ENCODE results near the gene LKAAEAR1. TPM values are rescaled to one million over a fixed set of nuclear protein-coding genes. Genes with fewer than 3 reads are reported as not detected.
"Not testable (repeated sequence)": the region's sequence is repeated elsewhere in the genome, so short reads cannot be mapped to it uniquely, and the experiment has no call there.

The LKAAEAR1 gene
- total RNA-seq, 1 donor from 2014 or later, result 0.39 TPM

DNA sequence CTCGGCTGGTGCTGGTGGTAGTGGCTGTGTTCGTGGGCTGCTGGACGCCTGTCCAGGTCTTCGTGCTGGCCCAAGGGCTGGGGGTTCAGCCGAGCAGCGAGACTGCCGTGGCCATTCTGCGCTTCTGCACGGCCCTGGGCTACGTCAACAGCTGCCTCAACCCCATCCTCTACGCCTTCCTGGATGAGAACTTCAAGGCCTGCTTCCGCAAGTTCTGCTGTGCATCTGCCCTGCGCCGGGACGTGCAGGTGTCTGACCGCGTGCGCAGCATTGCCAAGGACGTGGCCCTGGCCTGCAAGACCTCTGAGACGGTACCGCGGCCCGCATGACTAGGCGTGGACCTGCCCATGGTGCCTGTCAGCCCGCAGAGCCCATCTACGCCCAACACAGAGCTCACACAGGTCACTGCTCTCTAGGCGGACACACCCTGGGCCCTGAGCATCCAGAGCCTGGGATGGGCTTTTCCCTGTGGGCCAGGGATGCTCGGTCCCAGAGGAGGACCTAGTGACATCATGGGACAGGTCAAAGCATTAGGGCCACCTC lies 14.3 kb upstream of the LKAAEAR1 start:
- DNase-seq, result no peak

DNA sequence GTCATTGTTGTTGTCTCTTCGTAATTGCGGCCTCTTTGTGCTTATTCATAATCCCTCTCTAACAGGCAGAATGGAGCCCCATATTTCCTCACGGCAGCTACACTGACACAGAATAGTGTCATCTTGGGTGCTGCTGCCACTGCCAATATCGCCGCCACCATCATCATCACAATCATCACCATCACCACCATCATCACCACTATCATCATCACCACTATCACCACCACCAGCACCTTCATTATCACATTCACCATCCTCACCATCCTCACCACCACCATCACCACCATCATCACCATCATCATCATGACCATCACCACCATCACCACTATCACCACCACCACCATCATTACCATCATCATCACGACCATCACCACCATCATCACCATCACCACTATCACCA lies 12.3 kb upstream of the LKAAEAR1 start:
- no peak for DNase-seq

DNA sequence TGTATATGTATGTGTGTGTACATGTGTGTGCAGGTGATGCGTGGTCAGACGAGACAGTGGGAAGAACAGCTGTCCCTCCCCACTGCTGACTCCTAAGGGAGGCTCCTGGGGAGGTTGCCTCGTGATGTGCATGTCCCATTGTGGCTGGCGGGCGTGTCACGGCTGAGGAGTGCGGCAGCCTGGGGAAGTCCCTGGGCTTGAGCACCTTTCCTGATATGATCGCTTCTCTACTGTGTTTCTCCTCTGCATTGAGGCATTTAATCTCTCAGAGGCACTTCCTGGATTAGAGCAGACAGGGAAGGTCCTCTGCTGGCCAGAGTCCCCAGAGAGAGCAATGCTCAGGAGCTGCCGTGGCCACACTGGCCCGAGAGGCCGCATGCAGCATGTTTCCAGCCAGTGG lies 11.7 kb upstream of the LKAAEAR1 start:
- DNase-seq, result no peak

DNA sequence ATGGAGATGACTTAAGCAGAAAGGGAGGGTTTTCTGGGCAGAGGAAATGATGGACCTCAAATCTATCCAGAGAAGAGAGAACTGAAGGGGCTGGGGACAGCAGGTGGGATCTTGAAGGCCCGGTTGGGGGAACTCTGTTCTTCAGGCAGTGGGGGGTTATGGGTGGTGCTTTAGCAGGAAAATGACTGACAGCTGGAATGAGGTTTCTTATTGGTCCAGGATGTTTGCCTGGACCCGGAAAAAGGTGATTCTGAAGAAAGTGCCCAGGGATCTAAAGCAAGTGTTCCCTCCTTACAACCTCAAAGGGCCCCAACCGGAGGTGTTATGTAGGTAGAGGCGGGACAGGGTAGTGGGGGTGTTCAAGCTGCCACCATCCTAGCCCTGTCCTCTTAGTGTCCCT lies 11.3 kb upstream of the LKAAEAR1 start:
- no peak for DNase-seq

DNA sequence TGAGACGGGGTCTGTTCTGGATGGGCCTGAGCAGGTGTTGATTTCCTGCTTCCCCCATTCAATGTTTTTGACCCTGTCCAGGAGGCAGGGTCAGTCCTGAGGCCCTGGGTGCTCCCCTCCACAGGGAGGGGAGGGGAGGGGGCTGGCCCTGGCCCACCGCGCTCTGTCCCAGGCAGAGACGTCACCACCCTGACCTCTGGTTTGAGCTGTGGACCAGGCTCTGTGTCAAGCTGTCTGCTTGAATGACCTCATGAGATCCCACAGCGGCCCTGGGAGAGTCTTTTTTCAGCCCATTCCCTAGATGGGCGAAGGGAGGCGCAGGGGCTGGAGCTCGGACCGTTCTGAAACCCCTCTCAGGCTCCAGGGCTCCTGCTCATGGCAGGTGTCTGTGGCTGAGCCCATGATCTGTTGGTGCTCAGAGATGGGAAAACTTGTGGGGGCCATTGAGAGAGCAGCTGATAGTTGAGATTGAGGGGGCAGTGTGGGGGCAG lies 8.9 kb upstream of the LKAAEAR1 start:
- DNase-seq, result no peak

DNA sequence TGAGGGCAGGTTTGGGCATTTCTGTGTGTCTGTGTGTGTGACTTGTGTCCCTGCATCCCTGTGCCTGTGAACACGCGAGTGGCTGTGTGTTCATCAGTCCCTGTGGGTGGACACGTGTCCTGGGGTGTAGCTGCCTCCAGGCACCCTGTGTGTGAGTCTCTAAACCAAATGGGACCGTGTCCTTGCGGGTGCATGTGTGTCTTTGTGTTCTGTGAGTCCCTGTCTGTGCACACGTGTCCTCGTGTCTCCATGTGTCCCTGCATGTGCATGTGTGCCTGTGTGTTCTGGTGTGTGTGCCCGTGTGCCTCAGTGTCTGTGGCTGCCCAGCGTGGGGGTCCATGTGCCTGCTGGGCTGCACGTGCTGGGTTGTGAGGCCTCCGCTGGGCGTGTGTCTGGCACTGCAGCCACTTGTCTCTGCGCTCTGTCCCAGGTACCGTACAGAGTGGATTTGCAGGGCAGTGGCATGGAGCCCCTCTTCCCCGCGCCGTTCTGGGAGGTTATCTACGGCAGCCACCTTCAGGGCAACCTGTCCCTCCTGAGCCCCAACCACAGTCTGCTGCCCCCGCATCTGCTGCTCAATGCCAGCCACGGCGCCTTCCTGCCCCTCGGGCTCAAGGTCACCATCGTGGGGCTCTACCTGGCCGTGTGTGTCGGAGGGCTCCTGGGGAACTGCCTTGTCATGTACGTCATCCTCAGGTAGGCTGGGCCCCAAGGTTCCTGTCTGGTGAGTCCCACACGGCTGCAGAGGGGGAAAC lies 8.2 kb upstream of the LKAAEAR1 start:
- DNase-seq, result no peak

DNA sequence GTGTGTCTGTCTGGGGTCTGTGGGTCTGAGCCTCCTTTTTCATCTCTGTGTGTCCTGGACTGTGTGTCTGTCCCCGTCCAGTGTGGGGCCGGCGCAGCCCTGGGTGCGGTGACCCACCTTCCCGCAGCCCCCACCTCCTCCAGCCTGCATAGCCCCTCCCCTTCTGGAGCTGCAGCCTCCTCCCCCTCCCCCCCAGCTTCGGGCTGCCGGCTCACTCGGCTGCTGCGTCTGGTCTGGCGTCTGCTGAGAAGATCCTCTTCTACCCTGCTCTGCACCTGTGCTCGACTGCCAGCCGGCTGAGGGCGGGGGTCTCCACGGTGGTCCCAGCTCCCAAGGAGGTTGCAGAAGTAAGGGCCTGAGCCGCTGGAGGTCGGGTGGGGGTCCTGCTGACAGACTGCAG lies 7.6 kb upstream of the LKAAEAR1 start:
- no peak for DNase-seq

DNA sequence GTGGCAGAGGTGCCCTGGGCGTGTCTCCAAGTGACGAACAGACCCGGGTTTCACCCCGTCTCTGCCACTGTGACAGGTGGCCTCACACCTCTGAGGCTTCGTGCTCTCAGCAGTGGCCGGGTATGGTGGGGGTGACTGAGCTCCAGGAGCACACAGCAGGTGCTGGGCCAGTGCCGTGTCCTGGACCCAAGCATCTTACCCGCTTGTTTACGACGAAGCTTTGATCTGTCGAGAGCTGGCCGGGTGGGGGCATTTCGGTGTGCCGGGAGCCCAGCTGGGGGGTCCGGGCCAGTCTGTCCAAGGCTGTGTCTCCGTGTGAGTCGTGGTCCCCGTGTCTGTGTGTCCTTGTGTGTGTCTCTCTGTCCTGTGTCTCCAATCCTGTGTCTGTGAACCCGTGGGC lies 7.1 kb upstream of the LKAAEAR1 start:
- no peak for DNase-seq

DNA sequence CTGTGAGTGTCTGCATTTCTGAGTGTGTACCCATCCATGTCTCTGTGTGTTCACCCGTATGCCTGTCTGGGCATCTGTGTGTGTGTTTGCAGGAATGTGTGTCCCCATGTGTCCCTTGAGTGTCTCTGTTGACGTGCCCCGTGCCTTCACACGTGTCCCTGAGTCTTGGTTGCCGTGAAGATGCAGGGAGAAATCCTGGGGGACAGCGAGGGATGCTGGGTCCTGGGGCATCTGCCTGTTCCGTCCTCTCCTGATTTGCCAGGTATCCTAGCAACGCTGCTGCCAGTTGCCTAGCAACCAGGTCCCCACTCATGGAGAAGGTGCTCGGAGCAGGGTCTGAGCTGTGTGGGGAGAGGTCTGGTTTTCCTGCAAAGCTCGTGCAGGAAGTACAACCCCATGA lies 6.0 kb upstream of the LKAAEAR1 start:
- no peak for DNase-seq

DNA sequence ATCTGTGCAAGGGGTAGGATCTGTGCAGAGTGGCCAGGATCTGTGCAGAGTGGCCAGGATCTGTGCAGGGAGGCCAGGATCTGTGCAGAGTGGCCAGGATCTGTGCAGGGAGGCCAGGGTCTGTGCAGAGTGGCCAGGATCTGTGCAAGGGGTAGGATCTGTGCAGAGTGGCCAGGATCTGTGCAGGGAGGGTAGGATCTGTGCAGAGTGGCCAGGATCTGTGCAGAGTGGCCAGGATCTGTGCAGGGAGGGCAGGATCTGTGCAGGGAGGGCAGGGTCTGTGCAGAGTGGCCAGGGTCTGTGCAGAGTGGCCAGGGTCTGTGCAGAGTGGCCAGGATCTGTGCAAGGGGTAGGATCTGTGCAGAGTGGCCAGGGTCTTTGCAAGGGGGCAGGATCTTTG lies 4.4 kb upstream of the LKAAEAR1 start:
- not testable (repeated sequence) for DNase-seq

DNA sequence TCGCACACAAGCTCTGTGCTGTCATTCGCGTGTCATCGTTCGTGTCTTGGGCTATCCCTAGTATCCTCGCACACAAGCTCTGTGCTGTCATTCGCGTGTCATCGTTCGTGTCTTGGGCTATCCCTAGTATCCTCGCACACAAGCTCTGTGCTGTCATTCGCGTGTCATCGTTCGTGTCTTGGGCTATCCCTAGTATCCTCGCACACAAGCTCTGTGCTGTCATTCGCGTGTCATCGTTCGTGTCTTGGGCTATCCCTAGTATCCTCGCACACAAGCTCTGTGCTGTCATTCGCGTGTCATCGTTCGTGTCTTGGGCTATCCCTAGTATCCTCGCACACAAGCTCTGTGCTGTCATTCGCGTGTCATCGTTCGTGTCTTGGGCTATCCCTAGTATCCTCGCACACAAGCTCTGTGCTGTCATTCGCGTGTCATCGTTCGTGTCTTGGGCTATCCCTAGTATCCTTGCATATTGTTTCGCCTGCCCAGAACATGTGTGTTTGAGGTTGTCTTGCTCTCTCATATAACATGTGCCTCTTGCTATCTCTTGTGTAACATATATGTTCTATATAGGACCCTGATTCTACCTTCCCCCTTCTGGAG lies 3.1 kb upstream of the LKAAEAR1 start:
- DNase-seq, result not testable (repeated sequence)

DNA sequence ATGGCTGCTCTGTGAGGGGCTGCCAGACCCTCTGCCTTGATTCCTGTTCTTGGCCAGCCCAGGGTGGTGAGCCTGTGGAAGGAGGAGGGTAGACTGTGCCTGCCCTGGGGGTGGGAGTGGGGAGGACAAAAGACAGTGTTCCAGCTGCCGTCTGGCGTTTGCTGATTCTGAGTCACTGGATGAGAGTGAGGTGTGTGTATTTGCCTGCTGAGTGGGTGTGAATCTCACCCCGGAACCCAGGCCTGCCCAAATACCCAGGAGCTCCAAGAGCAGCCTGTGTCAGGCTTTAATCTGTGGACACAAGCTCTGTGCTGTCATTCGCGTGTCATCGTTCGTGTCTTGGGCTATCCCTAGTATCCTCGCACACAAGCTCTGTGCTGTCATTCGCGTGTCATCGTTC lies 2.6 kb upstream of the LKAAEAR1 start:
- no peak for DNase-seq

DNA sequence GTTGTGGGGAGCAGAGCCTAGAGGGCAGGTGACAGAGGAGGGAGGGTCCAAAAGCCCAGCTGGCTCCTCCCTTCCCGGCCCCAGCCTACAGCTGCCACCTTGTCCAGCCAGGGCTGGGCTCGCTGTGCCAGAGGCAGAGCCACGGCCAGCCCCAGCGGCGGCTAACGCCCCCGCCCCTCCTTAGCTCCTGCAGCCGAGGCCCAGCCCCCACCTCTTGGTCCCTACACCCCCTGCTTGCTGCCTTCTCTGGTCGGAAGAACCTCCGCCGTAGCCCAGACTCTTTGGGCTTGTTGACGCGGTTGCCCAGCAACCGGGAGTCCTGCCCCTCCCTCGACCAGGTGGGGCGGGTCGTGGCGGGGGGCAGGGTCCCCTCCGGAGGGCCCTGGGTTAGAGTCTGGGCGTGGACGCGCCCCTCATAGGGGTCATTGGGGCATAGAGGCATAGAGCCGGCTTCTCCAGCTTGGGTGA lies 521 bp upstream of the LKAAEAR1 start:
- DNase-seq, result no peak

DNA sequence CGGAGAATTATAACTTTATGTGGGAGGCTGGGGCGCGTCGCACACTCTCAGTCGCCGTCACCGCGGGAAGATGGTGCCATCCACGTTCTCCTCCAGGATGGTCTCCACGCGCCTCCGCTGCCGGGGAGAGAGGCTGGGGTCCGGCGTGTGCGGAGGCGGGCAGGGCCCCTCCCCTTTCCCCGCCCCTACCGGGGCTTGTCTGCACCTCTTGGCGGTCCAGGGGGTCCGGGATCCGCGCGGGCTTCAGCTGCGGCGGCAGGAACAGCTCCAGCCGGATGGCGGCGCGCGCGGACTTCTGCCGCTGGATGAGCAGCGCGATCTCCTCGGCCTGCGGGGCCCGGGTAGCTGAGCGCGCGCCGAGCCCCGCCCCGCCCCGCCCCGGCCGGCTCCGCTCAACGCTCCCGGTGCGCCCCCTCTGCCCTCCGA lies 807 bp downstream of the LKAAEAR1 start:
- DNase-seq, result peak; percentile 25

DNA sequence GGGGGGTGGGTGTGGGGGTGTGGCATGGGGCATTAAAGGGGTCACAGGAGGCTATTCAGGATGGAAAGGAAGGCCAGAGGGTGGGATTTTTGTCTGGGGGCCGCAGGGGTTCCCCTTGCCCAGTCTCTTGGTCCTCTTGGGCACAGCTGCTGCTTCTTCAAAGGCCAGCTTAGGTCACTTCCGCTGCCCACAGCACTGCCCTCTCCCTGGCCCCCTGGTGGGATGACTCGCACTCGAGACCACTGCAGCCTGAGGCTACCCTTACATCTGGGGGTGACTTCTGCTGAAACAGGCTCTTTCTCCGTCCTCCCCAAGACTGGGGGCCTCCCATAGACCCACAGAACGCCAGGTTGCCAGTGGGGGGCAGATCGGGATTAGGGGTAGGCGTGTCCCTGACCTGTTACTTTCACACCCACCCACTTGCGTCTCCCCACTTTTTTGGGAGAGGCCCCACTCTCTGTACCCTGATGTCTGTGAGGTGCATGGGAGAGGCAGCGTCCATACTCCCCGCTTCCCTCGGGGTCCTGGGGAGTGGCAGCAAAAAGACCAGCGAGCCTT lies 1.3 kb downstream of the LKAAEAR1 start:
- DNase-seq, result no peak

DNA sequence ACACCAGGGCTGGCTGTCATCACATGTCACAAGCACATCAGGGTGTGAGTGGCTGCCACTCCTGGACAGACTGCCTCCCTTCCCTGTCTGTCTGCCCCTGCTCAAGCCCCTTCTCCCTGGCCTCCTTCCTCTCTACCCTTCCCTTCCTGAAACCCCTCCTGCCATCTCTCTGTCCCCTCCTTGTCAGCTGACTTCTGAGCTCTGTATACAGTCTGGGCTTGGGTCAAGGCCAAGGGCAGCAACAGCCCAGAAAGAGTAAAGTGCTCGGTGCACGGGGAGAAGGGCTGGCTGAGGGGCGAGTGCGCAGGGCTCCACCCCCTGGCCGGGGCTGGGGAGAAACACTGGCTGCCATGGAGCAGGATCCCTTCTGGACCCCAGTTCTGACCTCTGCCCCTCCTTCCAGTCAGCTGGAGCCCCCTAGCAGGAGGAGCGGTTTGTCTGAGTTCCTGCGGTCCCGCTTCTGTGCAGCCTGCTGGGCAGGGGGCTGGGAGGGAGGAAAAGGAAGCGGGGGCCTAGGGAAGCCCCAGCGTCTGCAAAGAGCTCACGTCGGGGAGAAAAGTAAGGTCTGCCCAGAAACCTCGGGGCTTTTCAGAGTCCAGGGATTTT lies 2.0 kb downstream of the LKAAEAR1 start:
- DNase-seq, result no peak

DNA sequence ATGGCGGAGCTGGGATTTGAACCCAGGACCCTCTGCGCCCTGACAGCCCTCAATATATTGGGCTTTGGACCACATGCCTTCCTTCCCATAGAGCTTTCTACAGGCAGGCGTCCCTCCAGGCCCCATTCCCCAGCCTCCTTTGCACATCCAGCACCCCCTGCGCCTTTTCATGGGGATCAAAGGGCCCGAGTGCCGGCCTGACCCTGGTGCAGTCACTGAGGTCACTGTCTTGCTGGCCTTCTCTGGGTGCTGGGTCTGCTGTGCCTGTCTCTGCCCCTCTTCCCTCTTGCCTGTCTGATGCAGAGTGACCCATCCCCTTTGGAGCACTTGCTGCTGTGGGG lies 2.6 kb downstream of the LKAAEAR1 start:
- DNase-seq, result no peak

DNA sequence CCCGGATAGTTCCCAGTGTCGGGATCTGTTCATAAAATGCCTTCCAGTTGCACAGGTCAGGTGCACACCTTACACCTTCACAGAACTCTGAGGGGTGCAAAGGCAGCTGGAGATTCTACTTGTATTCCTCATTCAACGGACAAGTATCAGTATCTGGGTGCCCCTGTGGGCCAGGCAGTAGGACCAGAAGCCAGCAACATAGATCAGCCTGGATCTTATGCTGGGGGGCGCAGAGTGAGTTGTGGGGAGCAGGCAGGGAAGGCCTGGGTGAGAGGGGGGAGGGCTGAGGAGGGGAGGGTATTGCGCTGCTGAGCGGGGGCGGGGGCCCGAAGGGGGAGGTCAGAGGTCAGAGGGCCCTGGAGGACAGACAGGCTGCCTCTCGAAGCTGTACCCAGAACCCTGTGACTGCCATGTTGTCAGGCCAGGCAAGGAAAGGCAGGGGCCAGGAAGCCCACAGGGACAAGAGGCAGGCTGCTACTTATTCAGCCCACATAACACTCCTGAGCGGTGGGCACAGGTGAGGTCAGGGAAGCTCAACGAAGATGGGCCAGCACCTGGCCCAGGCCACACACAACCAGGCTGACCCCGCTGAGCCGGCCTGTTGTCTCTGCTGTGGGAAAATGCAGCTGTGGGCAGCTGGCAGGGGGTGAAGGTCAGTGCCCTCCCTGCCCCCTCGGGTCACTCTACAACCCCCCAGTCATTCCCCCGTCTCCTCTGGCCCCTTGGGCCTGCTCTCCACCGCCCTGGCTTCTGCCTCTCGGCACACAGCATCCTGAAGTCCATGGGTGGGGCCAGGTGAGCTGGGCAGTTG lies 3.2 kb downstream of the LKAAEAR1 start:
- no peak for DNase-seq

DNA sequence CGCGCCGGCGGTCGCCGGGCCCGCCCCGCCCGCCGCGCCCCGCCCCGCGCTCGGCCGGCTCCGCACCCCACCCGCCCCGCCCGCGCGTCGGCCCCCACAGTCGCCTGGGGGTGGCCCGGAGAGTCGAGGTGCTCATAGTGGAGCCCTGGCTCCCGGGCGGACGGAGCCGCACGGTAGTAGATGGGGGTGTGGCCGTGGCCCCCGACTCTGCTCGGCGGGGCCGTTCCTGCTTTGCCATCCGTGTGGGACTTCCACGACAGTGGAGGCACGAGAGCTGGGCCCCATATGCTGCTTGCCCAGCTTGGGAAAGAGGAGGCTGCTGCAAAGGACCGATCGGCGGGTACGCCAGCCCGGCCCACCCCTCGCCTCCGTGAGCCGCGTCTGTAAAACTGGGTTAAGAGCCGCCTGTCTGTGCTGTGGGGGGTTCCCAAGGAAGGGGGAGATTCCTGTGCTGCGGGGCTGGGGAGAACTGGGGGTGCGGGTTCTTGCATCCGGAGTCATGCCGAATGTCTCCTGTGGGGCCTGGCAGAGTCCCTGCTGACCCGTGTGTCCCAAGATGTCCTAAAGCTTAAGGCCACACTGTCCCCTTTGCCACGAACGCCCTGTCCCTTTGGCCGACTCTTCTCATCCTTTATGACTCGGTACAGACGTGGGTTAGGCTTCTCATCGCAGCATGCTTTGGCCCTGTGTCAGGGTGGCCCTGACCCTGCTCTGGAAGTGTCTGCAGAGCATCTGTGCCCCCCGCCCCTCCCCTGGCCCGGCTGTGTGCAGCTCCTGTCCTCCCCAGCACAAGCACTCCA lies 4.0 kb downstream of the LKAAEAR1 start, which contains the start of gene OPRL1:
Gene OPRL1 (plus strand): TSS at position 70 of the 800 bp plus-strand sequence. CDS start 12,639 bp downstream, outside the sequence.
- no peak for DNase-seq

DNA sequence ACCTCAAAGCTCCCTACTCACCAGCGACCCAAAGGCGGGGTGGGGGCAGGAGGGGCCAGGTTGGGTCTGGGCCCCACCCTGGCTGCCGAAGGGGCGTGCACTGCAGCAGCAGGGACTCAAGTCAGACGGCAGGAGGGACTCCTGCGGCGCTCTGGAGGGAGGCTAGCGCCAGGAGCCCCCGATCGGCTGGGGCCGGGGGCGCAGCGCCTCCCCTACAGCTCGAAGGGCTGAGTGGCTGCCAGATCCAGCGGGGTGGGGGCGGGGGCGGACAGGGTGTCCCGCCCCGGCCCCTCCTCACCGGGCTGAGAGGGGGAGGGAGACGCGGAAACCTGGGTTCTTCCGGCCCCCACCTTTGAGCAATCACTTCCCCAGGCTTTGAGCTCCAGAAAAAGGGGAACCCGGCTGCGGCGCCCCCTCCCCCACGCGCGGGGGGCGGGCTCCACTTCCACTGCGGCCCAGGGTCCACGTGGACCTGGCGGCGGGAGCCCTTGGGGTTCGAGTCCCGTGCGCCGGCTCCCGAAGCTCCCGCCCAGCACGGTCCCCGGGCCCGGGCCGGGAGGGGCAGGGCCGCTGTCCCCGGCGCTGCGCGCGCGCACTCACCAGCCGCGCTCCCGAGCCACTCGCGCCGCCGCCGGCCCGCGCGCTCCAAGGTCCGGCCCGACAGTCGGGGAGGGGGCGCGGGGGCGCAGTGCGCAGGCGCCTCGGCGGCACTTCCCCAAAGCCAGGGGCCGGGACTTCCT lies 4.8 kb downstream of the LKAAEAR1 start, which contains the start of gene RGS19:
Gene RGS19 (minus strand): TSS at position 246 of the 740 bp plus-strand sequence. CDS start 2,632 bp downstream, outside the sequence.
- peak; percentile 46 for DNase-seq
